SK-N-SH treated with all-trans-retinoic acid at 6 μM for 48 hours (cell line): Measurements from ENCODE around the gene LRRC56.
"Not testable (repeated sequence)": the region's sequence is repeated elsewhere in the genome, so short reads cannot be mapped to it uniquely, and the experiment has no call there.

Experiments used
- ARNTL ChIP-seq: fragments of 450-650 bp; formaldehyde crosslinking; IDR thresholded peaks from 2 replicates; pipeline ENCODE4 v1.5.0; 2020; ENCODE audit warnings: low read depth, mild to moderate bottlenecking, moderate library complexity, borderline replicate concordance
- BACH2 ChIP-seq: fragments of 250-450 bp; sonication (Bioruptor Pico); IDR thresholded peaks from 2 replicates; pipeline ENCODE4 v1.9.0; 2021; ENCODE audit warnings: mild to moderate bottlenecking, borderline replicate concordance
- GLIS3 ChIP-seq: fragments of 250-450 bp; sonication (Bioruptor Pico); IDR thresholded peaks from 2 replicates; pipeline ENCODE4 v1.5.0; 2020; ENCODE audit warnings: mild to moderate bottlenecking, moderate library complexity
- ISL1 ChIP-seq: fragments of 250-450 bp; sonication (Bioruptor Pico); IDR thresholded peaks from 2 replicates; pipeline ENCODE4 v2.1.2; 2022; ENCODE audit warnings: mild to moderate bottlenecking, moderate library complexity
- TCF4 ChIP-seq: fragments of 250-450 bp; sonication (Bioruptor Pico); IDR thresholded peaks from 2 replicates; pipeline ENCODE4 v1.8.0; 2021; ENCODE audit warnings: mild to moderate bottlenecking, moderate library complexity, borderline replicate concordance
- TOX ChIP-seq: fragments of 250-450 bp; sonication (Bioruptor Pico); IDR thresholded peaks from 2 replicates; pipeline ENCODE4 v1.8.0; 2021; ENCODE audit warnings: mild to moderate bottlenecking, moderate library complexity, borderline replicate concordance
- ZC3H10 ChIP-seq: fragments of 250-450 bp; sonication (Bioruptor Pico); IDR thresholded peaks from 2 replicates; pipeline ENCODE4 v1.5.1; 2021; ENCODE audit warnings: mild to moderate bottlenecking, moderate library complexity
- ZFP3 ChIP-seq: fragments of 250-450 bp; sonication (Bioruptor Pico); IDR thresholded peaks from 2 replicates; pipeline ENCODE4 v1.5.0; 2020; ENCODE audit warnings: mild to moderate bottlenecking, moderate library complexity
- ZFP30 ChIP-seq: fragments of 450-650 bp; formaldehyde crosslinking; IDR thresholded peaks from 2 replicates; pipeline ENCODE4 v1.5.0; 2022; ENCODE audit warnings: mild to moderate bottlenecking, moderate library complexity
- TF ChIP-seq, protein P1 (sequence below): fragments of 250-450 bp; sonication (Bioruptor Pico); IDR thresholded peaks from 2 replicates; pipeline ENCODE4 v1.8.0; 2021; ENCODE audit warnings: low read depth, mild to moderate bottlenecking, moderate library complexity, borderline replicate concordance
- TF ChIP-seq, protein P2 (sequence below): fragments of 250-450 bp; sonication (Bioruptor Pico); IDR thresholded peaks from 2 replicates; pipeline ENCODE4 v1.8.0; 2020; ENCODE audit warnings: mild to moderate bottlenecking, moderate library complexity, borderline replicate concordance

DNA sequence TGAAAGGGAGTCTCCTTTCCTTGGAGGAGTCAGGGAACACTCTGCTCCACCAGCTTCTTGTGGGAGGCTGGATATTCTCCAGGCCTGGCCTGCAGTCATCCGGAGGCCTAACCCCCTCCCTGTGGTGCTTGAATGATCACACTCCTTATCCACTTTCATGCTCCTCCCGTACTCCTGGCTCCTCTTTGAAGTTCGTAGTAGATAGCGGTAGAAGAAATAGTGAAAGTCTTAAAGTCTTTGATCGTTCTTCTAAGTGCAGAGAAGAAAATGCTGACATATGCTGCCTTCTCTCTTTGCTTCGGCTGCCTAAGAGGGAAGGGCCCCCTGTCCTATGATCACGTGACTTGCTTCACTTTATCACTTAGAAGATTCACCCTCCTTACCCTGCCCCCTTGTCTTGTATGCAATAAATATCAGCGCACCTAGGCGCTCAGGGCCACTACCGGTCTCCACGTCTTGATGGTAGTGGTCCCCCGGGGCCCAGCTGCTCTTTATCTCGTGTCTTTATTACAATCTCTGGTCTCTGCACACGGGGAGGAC, 36.8 kb downstream of the LRRC56 start:
- TF ChIP-seq ARNTL, GLIS3, BACH2, ZC3H10, ZFP3, TOX, TCF4, ZFP30, ISL1 (CRISPR knock-in tag): not testable (repeated sequence)
- TF ChIP-seq, protein P1, sequence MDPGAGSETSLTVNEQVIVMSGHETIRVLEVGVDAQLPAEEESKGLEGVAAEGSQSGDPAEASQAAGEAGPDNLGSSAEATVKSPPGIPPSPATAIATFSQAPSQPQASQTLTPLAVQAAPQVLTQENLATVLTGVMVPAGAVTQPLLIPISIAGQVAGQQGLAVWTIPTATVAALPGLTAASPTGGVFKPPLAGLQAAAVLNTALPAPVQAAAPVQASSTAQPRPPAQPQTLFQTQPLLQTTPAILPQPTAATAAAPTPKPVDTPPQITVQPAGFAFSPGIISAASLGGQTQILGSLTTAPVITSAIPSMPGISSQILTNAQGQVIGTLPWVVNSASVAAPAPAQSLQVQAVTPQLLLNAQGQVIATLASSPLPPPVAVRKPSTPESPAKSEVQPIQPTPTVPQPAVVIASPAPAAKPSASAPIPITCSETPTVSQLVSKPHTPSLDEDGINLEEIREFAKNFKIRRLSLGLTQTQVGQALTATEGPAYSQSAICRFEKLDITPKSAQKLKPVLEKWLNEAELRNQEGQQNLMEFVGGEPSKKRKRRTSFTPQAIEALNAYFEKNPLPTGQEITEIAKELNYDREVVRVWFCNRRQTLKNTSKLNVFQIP (CRISPR knock-in tag), result not testable (repeated sequence)
- TF ChIP-seq, protein P2, sequence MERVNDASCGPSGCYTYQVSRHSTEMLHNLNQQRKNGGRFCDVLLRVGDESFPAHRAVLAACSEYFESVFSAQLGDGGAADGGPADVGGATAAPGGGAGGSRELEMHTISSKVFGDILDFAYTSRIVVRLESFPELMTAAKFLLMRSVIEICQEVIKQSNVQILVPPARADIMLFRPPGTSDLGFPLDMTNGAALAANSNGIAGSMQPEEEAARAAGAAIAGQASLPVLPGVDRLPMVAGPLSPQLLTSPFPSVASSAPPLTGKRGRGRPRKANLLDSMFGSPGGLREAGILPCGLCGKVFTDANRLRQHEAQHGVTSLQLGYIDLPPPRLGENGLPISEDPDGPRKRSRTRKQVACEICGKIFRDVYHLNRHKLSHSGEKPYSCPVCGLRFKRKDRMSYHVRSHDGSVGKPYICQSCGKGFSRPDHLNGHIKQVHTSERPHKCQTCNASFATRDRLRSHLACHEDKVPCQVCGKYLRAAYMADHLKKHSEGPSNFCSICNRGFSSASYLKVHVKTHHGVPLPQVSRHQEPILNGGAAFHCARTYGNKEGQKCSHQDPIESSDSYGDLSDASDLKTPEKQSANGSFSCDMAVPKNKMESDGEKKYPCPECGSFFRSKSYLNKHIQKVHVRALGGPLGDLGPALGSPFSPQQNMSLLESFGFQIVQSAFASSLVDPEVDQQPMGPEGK, result not testable (repeated sequence)
